Measurements from ENCODE around the gene SPTBN4. TPM values are rescaled to one million over a fixed set of nuclear protein-coding genes. Genes with fewer than 3 reads are reported as not detected.
"Not testable (repeated sequence)": the region's sequence is repeated elsewhere in the genome, so short reads cannot be mapped to it uniquely, and the experiment has no call there.

Gene SPTBN4
- polyA plus RNA-seq, 3 donors = 0.65 to 1.8 (median 1.4) TPM

- DNase-seq (ENCODE audit: low read depth in 3 of 3, low spot score in 2 of 3) = no peak
These were observed 36.0 kb downstream of the SPTBN4 start for GRCh38 chr19:40502647-40503319.

GRCh38 chr19:40503320-40503695 is 36.5 kb downstream of the SPTBN4 start:
- no peak for DNase-seq (ENCODE audit: low read depth in 3 of 3, low spot score in 2 of 3)

- no peak for DNase-seq (ENCODE audit: low read depth in 3 of 3, low spot score in 2 of 3)
These were observed 39.3 kb downstream of the SPTBN4 start for GRCh38 chr19:40506099-40506498.

- no peak for DNase-seq (ENCODE audit: low read depth in 3 of 3, low spot score in 2 of 3)
These were observed 41.1 kb downstream of the SPTBN4 start for GRCh38 chr19:40507892-40508291.

- DNase-seq (ENCODE audit: low read depth in 3 of 3, low spot score in 2 of 3) = no peak
These were observed 42.0 kb downstream of the SPTBN4 start for GRCh38 chr19:40508739-40509260.

- DNase-seq (ENCODE audit: low read depth in 3 of 3, low spot score in 2 of 3) = no peak
These were observed 43.8 kb downstream of the SPTBN4 start for GRCh38 chr19:40510526-40511115.

GRCh38 chr19:40511487-40511886 is 44.7 kb downstream of the SPTBN4 start:
- DNase-seq (ENCODE audit: low read depth in 3 of 3, low spot score in 2 of 3) = no peak

GRCh38 chr19:40512110-40512472 is 45.3 kb downstream of the SPTBN4 start:
- DNase-seq (ENCODE audit: low read depth in 3 of 3, low spot score in 2 of 3) = no peak

GRCh38 chr19:40512473-40513344 is 45.9 kb downstream of the SPTBN4 start:
- no peak for DNase-seq (ENCODE audit: low read depth in 3 of 3, low spot score in 2 of 3)

- no peak for DNase-seq (ENCODE audit: low read depth in 3 of 3, low spot score in 2 of 3)
These were observed 46.5 kb downstream of the SPTBN4 start for GRCh38 chr19:40513345-40513678.

GRCh38 chr19:40513741-40514315 is 47.0 kb downstream of the SPTBN4 start:
- DNase-seq (ENCODE audit: low read depth in 3 of 3, low spot score in 2 of 3) = no peak

GRCh38 chr19:40517248-40517647 is 50.4 kb downstream of the SPTBN4 start:
- no peak for DNase-seq (ENCODE audit: low read depth in 3 of 3, low spot score in 2 of 3)

- DNase-seq (ENCODE audit: low read depth in 3 of 3, low spot score in 2 of 3) = no peak
These were observed 52.8 kb downstream of the SPTBN4 start for GRCh38 chr19:40519352-40520322.

- DNase-seq (ENCODE audit: low read depth in 3 of 3, low spot score in 2 of 3) = no peak
These were observed 54.5 kb downstream of the SPTBN4 start for GRCh38 chr19:40521276-40521675.

- DNase-seq (ENCODE audit: low read depth in 3 of 3, low spot score in 2 of 3) = not testable (repeated sequence)
These were observed 55.1 kb downstream of the SPTBN4 start for GRCh38 chr19:40521900-40522299.

GRCh38 chr19:40523322-40524047 is 56.7 kb downstream of the SPTBN4 start:
- no peak for DNase-seq (ENCODE audit: low read depth in 3 of 3, low spot score in 2 of 3)

GRCh38 chr19:40524133-40524549 is 57.3 kb downstream of the SPTBN4 start:
- no peak for DNase-seq (ENCODE audit: low read depth in 3 of 3, low spot score in 2 of 3)

- no peak for DNase-seq (ENCODE audit: low read depth in 3 of 3, low spot score in 2 of 3)
These were observed 57.9 kb downstream of the SPTBN4 start for GRCh38 chr19:40524655-40525054.
